Mesenchymal stem cell (in vitro differentiated cells and primary cell): ENCODE data around the gene GSG1.
A peak's percentile ranks its signal among the peaks of the same experiment; 100 is the strongest.

Source experiments
- DNase-seq: peaks from one replicate; pipeline ENCODE4 v3.0.0-alpha.2; 2013
- H2AFZ ChIP-seq: one replicate; pipeline ENCODE4 v1.6.1; 2013; ENCODE audit warnings: low read depth, mild to moderate bottlenecking, control low read depth, inconsistent platforms, low read length, moderate library complexity
- H2AK5ac ChIP-seq: 2 replicates; pipeline ENCODE4 v1.6.1; 2013; ENCODE audit warnings: low read length, moderate library complexity, mild to moderate bottlenecking, inconsistent platforms; ENCODE audit not compliant: severe bottlenecking
- H2BK120ac ChIP-seq: one replicate; pipeline ENCODE4 v1.6.1; 2013; ENCODE audit warnings: low read depth, mild to moderate bottlenecking, inconsistent platforms, low read length, moderate library complexity
- H2BK12ac ChIP-seq, 2 experiments: one replicate each; pipeline ENCODE4 v1.6.1; 2013; ENCODE audit warnings: inconsistent platforms in 2 of 2, low read length in 2 of 2, mild to moderate bottlenecking in 2 of 2, moderate library complexity in 2 of 2, control low read depth in 1 of 2
- H2BK15ac ChIP-seq: one replicate; pipeline ENCODE4 v1.6.1; 2013; ENCODE audit warnings: mild to moderate bottlenecking, low read depth, inconsistent platforms; ENCODE audit not compliant: poor library complexity, severe bottlenecking
- H2BK5ac ChIP-seq: 2 replicates; pipeline ENCODE4 v1.6.1; 2013; ENCODE audit warnings: low read depth, mild to moderate bottlenecking, low read length, control low read depth, inconsistent platforms; ENCODE audit not compliant: poor library complexity, severe bottlenecking
- H3K14ac ChIP-seq, 2 experiments: one replicate each; pipeline ENCODE4 v1.6.1; 2013; ENCODE audit warnings: inconsistent platforms in 2 of 2, low read length in 2 of 2, control low read depth in 1 of 2, mild to moderate bottlenecking in 1 of 2, moderate library complexity in 1 of 2
- H3K18ac ChIP-seq, 2 experiments: one replicate each; pipeline ENCODE4 v1.6.1; 2013; ENCODE audit warnings: inconsistent platforms in 2 of 2, low read length in 2 of 2, control low read depth in 1 of 2, low read depth in 1 of 2, mild to moderate bottlenecking in 1 of 2
- H3K23ac ChIP-seq, 2 experiments: one replicate each; pipeline ENCODE4 v1.6.1; 2013; ENCODE audit warnings: inconsistent platforms in 2 of 2, low read length in 2 of 2, mild to moderate bottlenecking in 2 of 2, moderate library complexity in 2 of 2, control low read depth in 1 of 2
- H3K27ac ChIP-seq: 2 replicates; pipeline ENCODE4 v1.5.1; 2013; ENCODE audit warnings: mild to moderate bottlenecking, moderate library complexity, low read length, control low read depth, inconsistent platforms; ENCODE audit not compliant: poor library complexity, severe bottlenecking
- H3K27me3 ChIP-seq, 2 experiments: 2 replicates each; pipeline versions ENCODE4 v1.6.1 to v1.7.0; 2013; ENCODE audit warnings: low read length in 2 of 2, mild to moderate bottlenecking in 2 of 2, moderate library complexity in 2 of 2, control low read depth in 1 of 2, inconsistent platforms in 1 of 2; ENCODE audit not compliant: control insufficient read depth in 1 of 2, insufficient read depth in 1 of 2
- H3K36me3 ChIP-seq, 2 experiments: 2 replicates each; pipeline versions ENCODE4 v1.6.1 to v1.7.0; 2013; ENCODE audit warnings: low read length in 2 of 2, control low read depth in 1 of 2, inconsistent platforms in 1 of 2, low read depth in 1 of 2, mild to moderate bottlenecking in 1 of 2; ENCODE audit not compliant: insufficient read depth in 2 of 2, control insufficient read depth in 1 of 2
- H3K4ac ChIP-seq, 2 experiments: one replicate each; pipeline ENCODE4 v1.6.1; 2013; ENCODE audit warnings: inconsistent platforms in 2 of 2, low read length in 2 of 2, mild to moderate bottlenecking in 2 of 2, moderate library complexity in 2 of 2, control low read depth in 1 of 2, low read depth in 1 of 2
- H3K4me1 ChIP-seq: 2 replicates; pipeline ENCODE4 v1.6.1; 2013; ENCODE audit warnings: low read depth, low read length, control low read depth; ENCODE audit not compliant: control insufficient read depth, insufficient read depth
- H3K4me2 ChIP-seq: 2 replicates; pipeline ENCODE4 v1.6.1; 2013; ENCODE audit warnings: low read length, mild to moderate bottlenecking, inconsistent platforms; ENCODE audit not compliant: poor library complexity, severe bottlenecking
- H3K4me3 ChIP-seq, 2 experiments: 2 replicates each; pipeline versions ENCODE4 v1.5.1 to v1.7.0; 2013; ENCODE audit warnings: low read length in 2 of 2, mild to moderate bottlenecking in 2 of 2, control low read depth in 1 of 2, low read depth in 1 of 2; ENCODE audit not compliant: insufficient read depth in 1 of 2
- H3K79me1 ChIP-seq: replicated peaks from 2 replicates; pipeline ENCODE4 v1.6.1; 2013; ENCODE audit warnings: mild to moderate bottlenecking, control low read depth, low read length, inconsistent platforms; ENCODE audit not compliant: poor library complexity, severe bottlenecking
- H3K9ac ChIP-seq: 2 replicates; pipeline ENCODE4 v1.7.0; 2013; ENCODE audit warnings: mild to moderate bottlenecking, low read length, moderate library complexity
- H3K9me3 ChIP-seq: 2 replicates; pipeline ENCODE4 v1.7.0; 2013; ENCODE audit warnings: mild to moderate bottlenecking, low read length; ENCODE audit not compliant: control insufficient read depth
- H4K8ac ChIP-seq: one replicate; pipeline ENCODE4 v1.6.1; 2013; ENCODE audit warnings: inconsistent platforms, mild to moderate bottlenecking, low read length, moderate library complexity
- H4K91ac ChIP-seq: one replicate; pipeline ENCODE4 v1.6.1; 2013; ENCODE audit warnings: mild to moderate bottlenecking, low read length, inconsistent platforms
- WGBS: methylation state at CpG from one replicate; pipeline ENCODE4 v1.1.7; 2013; ENCODE audit warnings: mixed read lengths; 5-methylcytosine and 5-hydroxymethylcytosine counted together

Gene GSG1

GRCh38 chr12:13075786-13076570 lies 27.5 kb downstream of the GSG1 start:
- 79% methylated on average over 10 of the region's 12 CpGs for WGBS

DNA sequence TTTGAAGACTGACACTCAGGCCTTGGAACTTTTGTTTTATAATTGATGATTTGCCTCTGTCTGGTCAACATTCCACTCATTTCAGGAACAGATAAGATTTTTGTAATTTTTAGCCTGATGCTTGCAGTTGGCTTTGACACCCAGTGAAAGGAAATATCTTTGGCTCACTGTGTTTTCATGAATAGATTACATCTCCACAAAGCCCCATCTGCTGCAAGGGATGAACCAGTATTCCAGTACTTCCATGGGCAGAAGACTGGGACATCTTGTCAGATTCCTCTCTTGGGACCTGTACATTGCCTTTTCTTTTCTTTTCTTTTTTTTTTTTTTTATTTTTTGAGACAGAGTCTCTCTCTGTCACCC lies 28.4 kb downstream of the GSG1 start:
- Histone ChIP-seq H3K23ac (no peak overlapping the region), H3K9ac (no peak overlapping the region), H3K36me3 (peaks cover 6 to 51% of the 10 kb centered on the region in 2 experiments), H2BK12ac (no peak overlapping the region), H3K27me3 (no peaks in the 10 kb centered on the region), H2AFZ (no peak overlapping the region), H4K91ac (no peak overlapping the region), H2BK5ac (no peak overlapping the region), H3K18ac (no peak overlapping the region), H3K4me1 (peaks cover 7% of the 10 kb centered on the region), H3K4ac (no peak overlapping the region), H3K9me3 (no peaks in the 10 kb centered on the region), H4K8ac (no peak overlapping the region), H2AK5ac (no peak overlapping the region), H3K79me1 (no peaks in the 10 kb centered on the region), H3K4me2 (no peak overlapping the region), H3K27ac (no peak overlapping the region), H3K14ac (no peak overlapping the region), H3K4me3 (no peak overlapping the region), H2BK15ac (no peak overlapping the region), H2BK120ac (no peak overlapping the region)
- DNase-seq = no peak

More at GRCh38 chr12:13075786-13076570, 27.5 kb downstream of the GSG1 start:
- Histone ChIP-seq H3K27me3 (no peaks in the 10 kb centered on the region), H3K36me3 (peaks cover 6 to 51% of the 10 kb centered on the region in 2 experiments), H2BK5ac (no peak overlapping the region), H3K4me2 (no peak overlapping the region), H3K4me3 (no peak overlapping the region), H2AK5ac (no peak overlapping the region), H4K8ac (no peak overlapping the region), H4K91ac (no peak overlapping the region), H3K18ac (no peak overlapping the region), H3K9me3 (no peaks in the 10 kb centered on the region), H2BK12ac (no peak overlapping the region), H3K4ac (no peak overlapping the region), H2AFZ (no peak overlapping the region), H3K4me1 (peaks cover 7% of the 10 kb centered on the region), H3K9ac (no peak overlapping the region), H3K14ac (no peak overlapping the region), H3K27ac (no peak overlapping the region), H2BK15ac (no peak overlapping the region), H3K79me1 (no peaks in the 10 kb centered on the region), H2BK120ac (no peak overlapping the region), H3K23ac (no peak overlapping the region)
- DNase-seq = no peak

DNA sequence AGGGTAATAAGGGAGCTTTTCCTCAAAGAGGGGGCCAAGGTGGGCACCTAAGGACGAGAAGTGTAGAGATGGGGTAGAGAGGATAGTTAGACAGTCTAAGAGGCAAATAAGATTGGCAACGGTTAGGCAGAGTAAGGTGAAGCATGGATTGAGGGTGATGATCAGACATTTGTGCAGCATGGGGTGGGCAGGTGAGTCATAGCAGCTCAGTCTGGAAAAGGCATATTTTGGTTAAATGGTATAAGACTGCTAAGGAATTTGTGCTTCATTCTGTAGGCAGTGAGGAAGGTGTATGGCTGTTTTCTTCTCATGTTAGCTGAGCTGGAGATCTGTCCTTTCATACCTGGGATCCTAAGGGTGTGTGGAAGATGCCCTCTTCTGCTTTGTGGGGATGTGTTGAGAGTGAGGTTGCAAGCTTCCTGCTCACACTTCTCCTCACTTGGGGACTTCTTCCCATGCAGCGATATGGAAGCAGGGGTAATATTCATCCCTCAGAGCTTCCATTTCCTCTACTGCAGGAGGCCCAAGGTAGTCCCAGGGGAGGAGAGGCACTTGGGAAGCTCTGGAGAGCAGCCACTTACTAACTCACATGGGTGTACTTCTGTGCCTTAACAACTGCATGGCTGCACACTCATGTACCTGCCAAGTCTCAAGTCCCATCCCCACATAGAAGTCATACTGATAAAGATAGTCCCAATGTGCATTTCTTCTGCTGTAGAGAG lies 28.9 kb downstream of the GSG1 start:
- Histone ChIP-seq H3K9me3 (no peaks in the 10 kb centered on the region), H2AK5ac (no peak overlapping the region), H4K91ac (no peak overlapping the region), H2BK12ac (no peak overlapping the region), H2BK15ac (no peak overlapping the region), H3K4me3 (no peak overlapping the region), H2BK120ac (no peak overlapping the region), H3K14ac (no peak overlapping the region), H3K36me3 (peaks cover 4 to 49% of the 10 kb centered on the region in 2 experiments), H3K79me1 (no peaks in the 10 kb centered on the region), H4K8ac (no peak overlapping the region), H3K4me1 (peaks cover 7% of the 10 kb centered on the region), H3K27me3 (no peaks in the 10 kb centered on the region), H3K4me2 (no peak overlapping the region), H3K4ac (peak overlapping the region in 1 of 2 experiments; percentile 19), H2AFZ (no peak overlapping the region), H3K23ac (no peak overlapping the region), H2BK5ac (no peak overlapping the region), H3K9ac (no peak overlapping the region), H3K27ac (no peak overlapping the region), H3K18ac (no peak overlapping the region)
- WGBS = 93% methylated on average over 3 of the region's 3 CpGs
- no peak for DNase-seq

DNA sequence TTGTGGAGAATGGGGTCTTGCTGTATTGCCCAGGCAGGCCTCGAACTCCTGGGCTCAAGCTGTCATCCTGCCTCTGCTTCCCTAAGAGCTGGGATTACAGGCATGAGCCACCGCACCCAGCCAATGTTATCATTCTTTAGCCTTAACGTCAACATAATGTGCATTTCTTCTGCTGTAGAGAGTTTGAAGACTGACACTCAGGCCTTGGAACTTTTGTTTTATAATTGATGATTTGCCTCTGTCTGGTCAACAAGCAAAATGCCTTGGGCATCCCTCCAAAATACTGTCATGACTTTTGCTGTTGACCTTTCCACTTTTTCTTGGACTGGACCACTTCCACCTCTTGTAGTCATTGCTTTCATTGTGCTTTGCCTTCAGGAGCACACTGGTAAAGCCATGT lies 30.3 kb downstream of the GSG1 start:
- H4K8ac ChIP-seq = no peak overlapping the region
- no peak overlapping the region for H2BK120ac ChIP-seq
- H3K9ac ChIP-seq = no peak overlapping the region
- H2BK12ac ChIP-seq = no peak overlapping the region
- H3K4me3 ChIP-seq = no peak overlapping the region
- H3K79me1 ChIP-seq = no peaks in the 10 kb centered on the region
- no peak overlapping the region for H3K4ac ChIP-seq
- no peak overlapping the region for H2AFZ ChIP-seq
- H3K23ac ChIP-seq = no peak overlapping the region
- no peaks in the 10 kb centered on the region for H3K9me3 ChIP-seq
- H2AK5ac ChIP-seq = no peak overlapping the region
- WGBS = 100% methylated on average over 1 of the region's 3 CpGs
- H3K18ac ChIP-seq = no peak overlapping the region
- H4K91ac ChIP-seq = no peak overlapping the region
- no peak overlapping the region for H2BK5ac ChIP-seq
- no peak overlapping the region for H3K14ac ChIP-seq
- H3K4me2 ChIP-seq = no peak overlapping the region
- no peak overlapping the region for H2BK15ac ChIP-seq
- H3K4me1 ChIP-seq = peaks cover 7% of the 10 kb centered on the region
- H3K36me3 ChIP-seq = peaks cover 4 to 58% of the 10 kb centered on the region in 2 experiments
- no peak overlapping the region for H3K27ac ChIP-seq
- no peak for DNase-seq
- H3K27me3 ChIP-seq = no peaks in the 10 kb centered on the region
